DND-41 (cell line): Measurements from ENCODE around the gene RELL2.

Experiments used
- ATAC-seq: fragments of 200-7000 bp; cut with Tn5 transposase; 3 replicates; pipeline ENCODE4 v1.9.1; 2021; ENCODE audit warnings: low read depth; ENCODE audit not compliant: insufficient read depth
- DNase-seq: peaks from one replicate; pipeline ENCODE4 v3.0.0-alpha.2; 2020
- H2AFZ ChIP-seq: 2 replicates; pipeline ENCODE4 v1.6.0; 2012; ENCODE audit warnings: low read depth, low read length
- H3K27ac ChIP-seq: 2 replicates; pipeline ENCODE4 v1.5.1; 2012; ENCODE audit warnings: low read length, inconsistent platforms
- H3K27me3 ChIP-seq: fragments of 200-600 bp; sonication (generic); 2 replicates; pipeline ENCODE4 v1.6.0; 2012; ENCODE audit warnings: low read length, mild to moderate bottlenecking, inconsistent platforms; ENCODE audit not compliant: insufficient read depth, poor library complexity
- H3K36me3 ChIP-seq: 2 replicates; pipeline ENCODE4 v1.5.1; 2012; ENCODE audit warnings: low read length, inconsistent platforms; ENCODE audit not compliant: insufficient read depth
- H3K4me1 ChIP-seq: 2 replicates; pipeline ENCODE4 v1.5.1; 2012; ENCODE audit warnings: mild to moderate bottlenecking, low read length; ENCODE audit not compliant: insufficient read depth
- H3K4me2 ChIP-seq: 2 replicates; pipeline ENCODE4 v1.6.0; 2012; ENCODE audit warnings: mild to moderate bottlenecking, moderate library complexity, low read length, inconsistent platforms; ENCODE audit not compliant: insufficient read depth
- H3K4me3 ChIP-seq, 2 experiments: fragments of 200-600 bp in 1 of 2; shearing (Covaris generic) in 1 of 2; 2 replicates each; pipeline ENCODE4 v1.5.1; 2012 to 2016; ENCODE audit warnings: inconsistent platforms in 2 of 2, low read length in 2 of 2, mild to moderate bottlenecking in 2 of 2, low read depth in 1 of 2, moderate library complexity in 1 of 2
- H3K79me2 ChIP-seq: 2 replicates; pipeline ENCODE4 v1.6.0; 2012; ENCODE audit warnings: low read length, inconsistent platforms; ENCODE audit not compliant: insufficient read depth
- H3K9ac ChIP-seq: 2 replicates; pipeline ENCODE4 v1.6.0; 2012; ENCODE audit warnings: low read depth, mild to moderate bottlenecking, inconsistent platforms, low read length, moderate library complexity
- H3K9me3 ChIP-seq: 2 replicates; pipeline ENCODE4 v1.5.1; 2012; ENCODE audit warnings: low read length, moderate library complexity, mild to moderate bottlenecking, inconsistent platforms; ENCODE audit not compliant: insufficient read depth, severe bottlenecking
- H4K20me1 ChIP-seq: 2 replicates; pipeline ENCODE4 v1.6.0; 2012; ENCODE audit warnings: low read length; ENCODE audit not compliant: insufficient read depth
- EZH2 ChIP-seq: IDR thresholded peaks from 3 replicates; pipeline ENCODE4 v1.6.1; 2012; ENCODE audit warnings: borderline replicate concordance, low read depth, mild to moderate bottlenecking, moderate library complexity, low read length, inconsistent platforms; ENCODE audit not compliant: severe bottlenecking
- TF ChIP-seq, protein P1 (sequence below): IDR thresholded peaks from 2 replicates; pipeline ENCODE4 v1.5.1; 2012; ENCODE audit warnings: borderline replicate concordance, low read length, moderate library complexity, mild to moderate bottlenecking; ENCODE audit not compliant: poor library complexity, severe bottlenecking; ENCODE audit errors: extremely low read depth

Gene RELL2

DNA sequence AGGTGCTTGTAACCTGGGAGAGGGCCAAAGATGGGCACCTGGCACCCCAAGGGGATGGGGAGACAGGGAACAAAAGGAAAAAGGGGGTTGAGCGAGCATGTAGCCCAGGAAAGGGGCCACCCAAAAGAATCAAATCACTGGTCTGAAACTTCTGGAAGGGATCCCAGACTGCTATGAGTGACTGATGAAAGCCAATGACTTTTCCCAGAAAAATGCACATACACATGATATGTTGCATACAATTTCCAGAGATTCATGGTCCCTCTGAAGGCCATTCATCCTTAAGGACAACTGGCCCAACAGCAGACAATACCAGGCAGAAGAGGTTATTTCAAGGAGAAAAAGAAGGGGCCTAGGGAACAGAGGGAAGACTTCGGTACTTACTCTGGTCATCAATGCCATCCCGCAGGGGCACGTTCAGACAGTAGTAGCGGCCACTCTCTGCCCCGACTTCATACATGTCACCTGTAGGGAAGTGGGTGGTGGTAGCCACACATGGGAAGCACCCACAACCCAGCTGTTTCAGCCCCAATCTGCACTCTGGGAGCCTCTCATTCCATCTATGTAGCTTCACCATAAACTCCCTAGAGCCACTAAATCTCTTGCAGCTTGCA, 8.5 kb upstream of the RELL2 start:
- H3K4me2 ChIP-seq: no peak overlapping the region
- DNase-seq: no peak
- no peak overlapping the region for H3K4me3 ChIP-seq
- H3K27me3 ChIP-seq: no peaks in the 10 kb centered on the region
- no peak overlapping the region for H3K27ac ChIP-seq
- peaks cover 74% of the 10 kb centered on the region for H3K36me3 ChIP-seq
- H3K79me2 ChIP-seq: peaks cover 34% of the 10 kb centered on the region
- H4K20me1 ChIP-seq: peaks cover 9% of the 10 kb centered on the region; the same call in 1 of the 2 replicates
- TF ChIP-seq, protein P1, sequence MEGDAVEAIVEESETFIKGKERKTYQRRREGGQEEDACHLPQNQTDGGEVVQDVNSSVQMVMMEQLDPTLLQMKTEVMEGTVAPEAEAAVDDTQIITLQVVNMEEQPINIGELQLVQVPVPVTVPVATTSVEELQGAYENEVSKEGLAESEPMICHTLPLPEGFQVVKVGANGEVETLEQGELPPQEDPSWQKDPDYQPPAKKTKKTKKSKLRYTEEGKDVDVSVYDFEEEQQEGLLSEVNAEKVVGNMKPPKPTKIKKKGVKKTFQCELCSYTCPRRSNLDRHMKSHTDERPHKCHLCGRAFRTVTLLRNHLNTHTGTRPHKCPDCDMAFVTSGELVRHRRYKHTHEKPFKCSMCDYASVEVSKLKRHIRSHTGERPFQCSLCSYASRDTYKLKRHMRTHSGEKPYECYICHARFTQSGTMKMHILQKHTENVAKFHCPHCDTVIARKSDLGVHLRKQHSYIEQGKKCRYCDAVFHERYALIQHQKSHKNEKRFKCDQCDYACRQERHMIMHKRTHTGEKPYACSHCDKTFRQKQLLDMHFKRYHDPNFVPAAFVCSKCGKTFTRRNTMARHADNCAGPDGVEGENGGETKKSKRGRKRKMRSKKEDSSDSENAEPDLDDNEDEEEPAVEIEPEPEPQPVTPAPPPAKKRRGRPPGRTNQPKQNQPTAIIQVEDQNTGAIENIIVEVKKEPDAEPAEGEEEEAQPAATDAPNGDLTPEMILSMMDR: no peak
- TF ChIP-seq EZH2: no peak
- no peak for ATAC-seq
- no peak overlapping the region for H2AFZ ChIP-seq
- peaks cover 6% of the 10 kb centered on the region; the same call in 1 of the 2 replicates for H3K4me1 ChIP-seq
- H3K9me3 ChIP-seq: no peaks in the 10 kb centered on the region
- H3K9ac ChIP-seq: no peak overlapping the region

GRCh38 chr5:141630570-141631140, 6.1 kb upstream of the RELL2 start:
- Histone ChIP-seq H3K36me3 (peaks cover 69% of the 10 kb centered on the region), H3K4me2 (no peak overlapping the region), H3K79me2 (peaks cover 56% of the 10 kb centered on the region), H3K4me3 (no peak overlapping the region), H3K27ac (no peak overlapping the region), H3K9ac (no peak overlapping the region), H3K4me1 (peaks cover 25% of the 10 kb centered on the region), H3K9me3 (no peaks in the 10 kb centered on the region), H2AFZ (no peak overlapping the region), H4K20me1 (peaks cover 17% of the 10 kb centered on the region; the same call in 1 of the 2 replicates), H3K27me3 (no peaks in the 10 kb centered on the region)
- TF ChIP-seq, protein P1: no peak
- TF ChIP-seq EZH2: no peak
- ATAC-seq (no peak), DNase-seq (no peak)

DNA sequence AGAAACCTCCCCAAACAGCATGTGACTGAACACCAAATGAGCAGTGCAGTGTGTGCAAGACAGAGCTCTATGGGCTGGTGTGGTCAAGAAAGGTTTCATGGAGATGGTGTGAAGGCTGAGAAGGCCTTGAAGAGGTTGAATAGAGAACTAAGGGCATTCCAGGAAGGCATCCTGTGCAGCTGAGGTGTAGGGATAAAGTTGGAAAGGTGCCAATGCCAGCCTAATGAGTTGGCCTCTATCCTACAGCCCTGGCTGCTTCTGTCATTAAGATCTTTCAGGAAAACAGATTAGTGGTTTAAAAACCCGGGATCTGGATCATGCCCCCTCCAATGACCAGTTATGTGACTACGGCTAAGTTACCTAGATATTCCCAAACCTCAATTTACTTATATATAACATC, 4.1 kb upstream of the RELL2 start:
- Histone ChIP-seq H3K4me2 (no peak overlapping the region), H3K27ac (no peak overlapping the region; the same call in 1 of the 2 replicates), H3K36me3 (peaks cover 56% of the 10 kb centered on the region)

More for the DNA sequence above, 4.1 kb upstream of the RELL2 start:
- no peak overlapping the region for H3K4me3 ChIP-seq
- peaks cover 26% of the 10 kb centered on the region for H4K20me1 ChIP-seq
- no peaks in the 10 kb centered on the region for H3K9me3 ChIP-seq
- H3K9ac ChIP-seq: no peak overlapping the region
- H3K79me2 ChIP-seq: peaks cover 66% of the 10 kb centered on the region
- ATAC-seq: no peak
- peaks cover 36% of the 10 kb centered on the region for H3K4me1 ChIP-seq
- no peaks in the 10 kb centered on the region for H3K27me3 ChIP-seq
- TF ChIP-seq, protein P1: no peak
- no peak for TF ChIP-seq EZH2
- no peak overlapping the region for H2AFZ ChIP-seq
- DNase-seq: no peak
